ENCODE measurements around the gene SLC25A10.

DNA sequence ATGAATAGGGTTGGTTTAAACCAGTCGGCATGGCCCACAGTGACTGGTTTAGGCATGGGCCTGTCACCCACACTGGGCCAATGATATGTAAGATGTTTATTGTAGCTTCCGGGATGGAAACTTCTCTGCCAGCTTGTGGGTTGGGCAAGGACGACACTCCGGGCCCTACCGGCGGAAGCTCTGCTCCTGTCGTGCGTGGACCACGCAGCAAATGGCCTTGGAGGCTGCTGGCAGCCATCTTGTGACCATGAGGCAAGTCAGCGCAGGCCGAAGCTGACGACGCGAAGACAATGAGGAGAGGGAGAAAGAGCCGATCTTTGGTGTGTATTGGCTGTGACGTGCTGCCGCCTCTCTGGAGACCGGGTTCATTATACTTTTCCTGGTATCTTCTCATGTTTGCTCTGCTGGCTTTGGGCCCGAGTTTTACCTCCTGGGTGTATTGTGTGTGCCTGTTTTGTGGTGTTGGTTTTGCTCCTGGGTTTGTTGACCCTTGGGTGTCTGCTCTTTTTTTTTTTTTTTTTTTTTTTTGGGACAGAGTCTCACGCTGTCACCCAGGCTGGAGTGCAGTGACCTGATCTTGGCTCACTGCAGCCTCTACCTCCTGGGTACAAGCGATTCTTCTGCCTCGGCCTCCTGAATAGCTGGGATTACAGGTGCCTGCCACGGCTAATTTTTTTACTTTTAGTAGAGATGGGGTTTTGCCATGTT, 15.4 kb downstream of the SLC25A10 start:
- TF ChIP-seq, protein P1, sequence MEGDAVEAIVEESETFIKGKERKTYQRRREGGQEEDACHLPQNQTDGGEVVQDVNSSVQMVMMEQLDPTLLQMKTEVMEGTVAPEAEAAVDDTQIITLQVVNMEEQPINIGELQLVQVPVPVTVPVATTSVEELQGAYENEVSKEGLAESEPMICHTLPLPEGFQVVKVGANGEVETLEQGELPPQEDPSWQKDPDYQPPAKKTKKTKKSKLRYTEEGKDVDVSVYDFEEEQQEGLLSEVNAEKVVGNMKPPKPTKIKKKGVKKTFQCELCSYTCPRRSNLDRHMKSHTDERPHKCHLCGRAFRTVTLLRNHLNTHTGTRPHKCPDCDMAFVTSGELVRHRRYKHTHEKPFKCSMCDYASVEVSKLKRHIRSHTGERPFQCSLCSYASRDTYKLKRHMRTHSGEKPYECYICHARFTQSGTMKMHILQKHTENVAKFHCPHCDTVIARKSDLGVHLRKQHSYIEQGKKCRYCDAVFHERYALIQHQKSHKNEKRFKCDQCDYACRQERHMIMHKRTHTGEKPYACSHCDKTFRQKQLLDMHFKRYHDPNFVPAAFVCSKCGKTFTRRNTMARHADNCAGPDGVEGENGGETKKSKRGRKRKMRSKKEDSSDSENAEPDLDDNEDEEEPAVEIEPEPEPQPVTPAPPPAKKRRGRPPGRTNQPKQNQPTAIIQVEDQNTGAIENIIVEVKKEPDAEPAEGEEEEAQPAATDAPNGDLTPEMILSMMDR (conservative IDR thresholded peaks at IDR 0.05 in 1 of 2, IDR thresholded peaks at IDR 0.05 in 1 of 2; ENCODE audit: extremely low read depth in 1 of 2, insufficient read depth in 1 of 2, low read depth in 1 of 2, low read length in 2 of 2): no peak
- no peak for TF ChIP-seq EZH2 (IDR thresholded peaks at IDR 0.05; ENCODE audit: borderline replicate concordance, low read length)

All from mammary epithelial cell (primary cell).